ENCODE measurements around the gene ATG16L1. TPM values are rescaled to one million over a fixed set of nuclear protein-coding genes. Genes with fewer than 3 reads are reported as not detected.

Gene ATG16L1
- total RNA-seq, 4 donors from 2014 or later: 38.9 to 56.9 (median 40.4) TPM

GRCh38 chr2:233233618-233234230 lies 17.7 kb upstream of the ATG16L1 start:
- no peak overlapping the region for H3K4me3 ChIP-seq (ENCODE audit: low read depth, poor library complexity, severe bottlenecking)
- intact Hi-C loops (cut with DNase I; ENCODE audit: low total_unique reads): no loop called here
- DNase-seq (ENCODE audit: low spot score in 2 of 2): no peak
- TF ChIP-seq POLR2A (IDR thresholded peaks at IDR 0.05) (no peak), CTCF (IDR thresholded peaks at IDR 0.05) (no peak)
- WGBS, 2 donors: 64 to 70% methylated on average over 4 of the region's 4 CpGs

GRCh38 chr2:233234264-233234663 lies 17.2 kb upstream of the ATG16L1 start:
- no peak for DNase-seq (ENCODE audit: low spot score in 2 of 2)
- TF ChIP-seq CTCF (IDR thresholded peaks at IDR 0.05): no peak
- TF ChIP-seq POLR2A (IDR thresholded peaks at IDR 0.05): no peak
- intact Hi-C loops (cut with DNase I; ENCODE audit: low total_unique reads): no loop called here
- WGBS, 2 donors: 75 to 76% methylated on average over 2 of the region's 2 CpGs
- H3K4me3 ChIP-seq (ENCODE audit: low read depth, poor library complexity, severe bottlenecking): no peak overlapping the region

- no peak overlapping the region for H3K4me3 ChIP-seq (ENCODE audit: low read depth, poor library complexity, severe bottlenecking)
- WGBS, 2 donors: 89 to 93% methylated on average over 3 of the region's 3 CpGs
- no peak for DNase-seq (ENCODE audit: low spot score in 2 of 2)
- intact Hi-C loops (cut with DNase I; ENCODE audit: low total_unique reads): no loop called here
- no peak for TF ChIP-seq CTCF (IDR thresholded peaks at IDR 0.05)
- no peak for TF ChIP-seq POLR2A (IDR thresholded peaks at IDR 0.05)
Observed at GRCh38 chr2:233234996-233235395, 16.5 kb upstream of the ATG16L1 start.

- no peak for DNase-seq (ENCODE audit: low spot score in 2 of 2)
- intact Hi-C loops (cut with DNase I; ENCODE audit: low total_unique reads): no loop called here
- no peak for TF ChIP-seq POLR2A (IDR thresholded peaks at IDR 0.05)
- TF ChIP-seq CTCF (IDR thresholded peaks at IDR 0.05): no peak
- no peak overlapping the region for H3K4me3 ChIP-seq (ENCODE audit: low read depth, poor library complexity, severe bottlenecking)
- 76 to 89% methylated on average over 9 of the region's 9 CpGs for WGBS, 2 donors
Observed at GRCh38 chr2:233235977-233236376, 15.5 kb upstream of the ATG16L1 start.

- 76 to 88% methylated on average over 7 of the region's 7 CpGs for whole genome bisulfite sequencing, 2 donors
- TF ChIP-seq POLR2A (IDR thresholded peaks at IDR 0.05) (no peak), CTCF (IDR thresholded peaks at IDR 0.05) (no peak)
- intact Hi-C loops (cut with DNase I; ENCODE audit: low total_unique reads): no loop called here
- DNase-seq (ENCODE audit: low spot score in 2 of 2): no peak
- H3K4me3 ChIP-seq (ENCODE audit: low read depth, poor library complexity, severe bottlenecking): no peak overlapping the region
Observed at GRCh38 chr2:233236820-233237589, 14.5 kb upstream of the ATG16L1 start.
